GM04503 (cell line): ENCODE data around the gene PSMG4.
"Not testable (repeated sequence)": the region's sequence is repeated elsewhere in the genome, so short reads cannot be mapped to it uniquely, and the experiment has no call there.

ENCODE experiments used
- DNase-seq: peaks from one replicate; pipeline ENCODE4 v3.0.0-alpha.2; 2012; ENCODE audit warnings: low read depth

The PSMG4 gene

DNA sequence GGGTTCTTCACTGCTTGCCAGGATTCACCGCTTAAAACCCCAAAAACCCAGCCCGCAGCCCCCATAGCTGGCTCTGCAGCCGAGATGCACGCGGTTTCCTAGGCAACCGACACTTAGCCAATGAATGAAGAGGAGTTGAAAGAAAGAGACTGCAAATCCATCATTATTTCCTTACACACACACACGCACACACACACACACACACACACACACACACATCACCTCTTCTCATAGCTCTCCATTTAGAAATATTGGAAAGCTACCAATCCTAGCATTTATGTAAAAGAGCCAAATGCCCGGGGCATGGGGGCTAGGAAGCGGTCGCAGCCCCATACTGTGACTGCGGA, 27.9 kb upstream of the PSMG4 start:
- no peak for DNase-seq

DNA sequence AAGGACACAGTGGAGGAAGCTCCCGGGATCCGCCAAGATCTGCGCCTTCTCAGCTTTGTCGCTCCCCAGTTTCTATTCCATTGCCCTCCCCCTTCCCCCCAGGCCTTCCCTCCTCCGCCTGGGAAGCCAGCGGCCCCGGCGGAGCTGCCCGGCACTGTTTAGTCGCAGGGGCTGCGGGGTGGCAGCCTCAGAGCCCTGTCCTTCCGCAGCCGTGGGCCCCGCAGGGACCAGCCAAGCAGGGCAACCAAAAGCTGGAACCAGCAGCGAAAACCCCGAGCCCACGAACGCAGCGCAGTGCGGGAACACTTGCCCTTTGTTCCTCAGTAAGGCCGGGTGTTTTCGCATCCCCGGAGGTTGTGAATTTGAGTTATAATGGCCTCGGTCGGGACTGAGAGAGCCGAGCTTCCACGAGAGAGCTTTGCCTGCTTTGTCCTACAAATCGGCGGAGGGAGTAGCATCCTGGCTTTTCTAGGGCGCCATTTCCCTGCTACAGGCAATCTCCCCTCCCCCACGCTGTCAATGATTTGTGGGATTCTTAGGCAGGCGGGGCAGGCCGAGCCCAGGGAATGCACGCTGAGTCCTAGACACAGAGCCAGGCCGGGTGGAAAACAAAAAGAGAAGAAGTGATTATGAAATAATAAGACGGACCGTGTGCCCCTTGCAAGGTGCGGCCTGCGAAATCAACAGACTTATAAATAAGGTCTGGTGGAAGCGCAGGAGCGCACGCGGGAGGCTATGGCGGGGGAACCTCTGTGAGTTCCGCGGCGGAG, 27.3 kb upstream of the PSMG4 start:
- peak; percentile 34 for DNase-seq

DNA sequence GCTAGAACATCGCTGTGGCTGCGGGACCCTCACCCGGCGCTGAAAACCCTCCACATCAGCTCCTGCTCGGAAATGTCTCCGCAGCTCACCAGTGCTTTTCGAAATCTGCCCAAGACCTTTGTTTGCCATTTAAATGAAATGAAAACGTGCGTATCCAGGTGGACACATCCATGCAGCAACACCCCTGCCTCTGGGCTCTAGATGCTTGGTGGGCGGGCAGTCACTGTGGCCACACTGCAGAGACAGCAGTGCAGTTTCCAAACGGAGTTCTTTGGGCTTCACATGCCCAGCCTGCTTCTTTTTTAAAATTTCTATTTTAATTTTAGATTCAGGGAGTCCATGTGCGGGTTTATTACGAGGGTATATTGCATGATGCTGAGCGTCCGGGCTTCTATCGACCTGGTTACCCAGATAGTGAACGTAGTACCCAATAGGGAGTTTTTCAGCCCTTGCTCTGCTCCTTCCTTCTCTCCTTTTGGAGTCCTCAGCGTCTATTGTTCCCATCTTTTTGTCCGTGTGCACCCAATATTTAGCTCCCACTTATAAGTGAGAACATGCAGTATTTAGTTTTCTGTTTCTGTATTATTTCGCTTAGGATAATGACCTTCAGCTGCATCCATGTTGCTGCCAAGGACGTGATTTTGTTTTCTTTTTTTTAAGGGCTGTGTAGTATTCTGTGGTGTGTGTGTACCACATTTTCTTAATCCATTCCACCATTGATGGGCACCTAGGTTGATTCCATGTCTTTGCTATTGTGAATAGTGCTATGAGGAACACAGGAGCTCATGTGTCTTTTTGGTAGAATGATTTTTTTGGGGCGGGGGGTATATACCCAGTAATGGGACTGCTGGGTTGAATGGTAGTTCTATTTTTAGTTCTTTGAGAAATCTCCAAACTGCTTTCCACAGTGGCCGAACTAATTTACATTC, 26.5 kb upstream of the PSMG4 start:
- DNase-seq, result no peak

DNA sequence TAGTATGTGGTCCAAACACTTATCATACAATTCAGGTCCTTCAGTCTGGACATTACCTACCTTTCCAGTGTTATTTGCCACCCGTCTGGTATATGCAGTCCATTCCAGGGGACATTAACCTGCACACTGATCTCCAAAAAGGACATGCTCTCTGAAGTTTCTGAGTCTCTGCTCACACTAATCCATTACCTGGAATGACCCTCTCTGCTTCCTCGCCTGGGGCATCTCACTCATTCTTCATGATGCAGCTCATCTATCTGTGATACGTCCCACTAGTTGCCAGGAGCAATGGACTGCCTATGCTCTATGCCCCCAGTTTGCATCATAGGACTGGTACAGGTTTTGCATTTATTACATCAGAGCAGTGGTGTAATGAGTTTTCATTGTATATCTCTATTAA, 25.4 kb upstream of the PSMG4 start:
- DNase-seq, result no peak

DNA sequence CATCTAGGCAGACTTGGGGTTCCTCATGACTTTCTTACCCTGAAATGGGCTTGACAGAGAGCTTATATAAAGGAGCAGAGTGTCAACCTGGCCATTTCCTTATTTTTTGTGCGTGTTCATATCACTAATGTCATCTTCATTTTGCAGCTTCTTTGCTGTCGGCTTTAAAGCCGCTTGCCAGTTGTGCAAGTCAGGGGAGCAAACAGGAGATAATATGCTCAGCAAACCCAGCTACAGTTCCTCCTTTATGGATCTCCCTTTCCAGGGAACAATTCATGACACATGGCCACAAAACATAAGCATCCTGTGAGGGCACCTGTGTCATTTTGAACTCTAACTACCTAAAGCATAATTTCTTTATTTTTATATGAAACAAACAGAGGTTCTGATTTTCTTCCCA, 24.8 kb upstream of the PSMG4 start:
- DNase-seq, result no peak

DNA sequence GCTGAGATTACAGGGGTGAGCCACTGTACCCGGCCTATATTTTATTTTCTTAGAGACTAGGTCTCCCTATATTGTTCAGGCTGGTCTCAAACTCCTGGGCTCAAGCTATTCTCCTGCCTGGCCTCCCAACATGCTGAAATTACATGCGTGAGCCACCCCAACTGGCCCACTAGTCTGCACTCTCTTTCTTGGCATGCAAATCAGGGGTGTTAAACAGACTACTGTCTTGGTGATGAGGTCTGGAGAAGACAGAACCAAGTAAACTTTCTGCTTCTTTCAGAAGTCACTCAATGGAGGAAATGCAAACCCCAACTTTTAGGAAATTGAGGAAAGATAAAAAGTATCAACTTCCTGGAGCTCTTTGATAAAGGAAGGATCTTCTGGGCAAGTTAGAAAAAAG, 23.3 kb upstream of the PSMG4 start:
- DNase-seq, result no peak

DNA sequence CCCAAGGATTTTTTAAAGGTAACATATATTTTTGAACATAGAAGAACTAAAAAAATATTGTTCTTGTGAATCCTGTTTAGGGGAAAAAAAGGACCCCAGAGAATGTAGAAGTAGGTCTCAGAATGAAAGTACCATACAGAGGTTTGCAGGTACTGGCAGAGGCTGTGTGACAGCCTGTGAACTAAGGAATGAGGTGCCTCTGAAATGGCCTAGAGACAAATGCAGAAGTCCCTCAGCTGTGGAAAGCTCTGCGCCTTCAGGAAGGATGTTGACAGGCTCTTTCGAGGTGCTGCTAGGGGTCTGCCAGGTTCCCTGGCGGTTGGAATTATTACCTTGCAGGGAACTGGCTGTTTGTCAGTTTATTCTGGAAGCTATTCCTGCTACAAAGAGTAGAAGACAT, 22.7 kb upstream of the PSMG4 start:
- DNase-seq, result no peak

DNA sequence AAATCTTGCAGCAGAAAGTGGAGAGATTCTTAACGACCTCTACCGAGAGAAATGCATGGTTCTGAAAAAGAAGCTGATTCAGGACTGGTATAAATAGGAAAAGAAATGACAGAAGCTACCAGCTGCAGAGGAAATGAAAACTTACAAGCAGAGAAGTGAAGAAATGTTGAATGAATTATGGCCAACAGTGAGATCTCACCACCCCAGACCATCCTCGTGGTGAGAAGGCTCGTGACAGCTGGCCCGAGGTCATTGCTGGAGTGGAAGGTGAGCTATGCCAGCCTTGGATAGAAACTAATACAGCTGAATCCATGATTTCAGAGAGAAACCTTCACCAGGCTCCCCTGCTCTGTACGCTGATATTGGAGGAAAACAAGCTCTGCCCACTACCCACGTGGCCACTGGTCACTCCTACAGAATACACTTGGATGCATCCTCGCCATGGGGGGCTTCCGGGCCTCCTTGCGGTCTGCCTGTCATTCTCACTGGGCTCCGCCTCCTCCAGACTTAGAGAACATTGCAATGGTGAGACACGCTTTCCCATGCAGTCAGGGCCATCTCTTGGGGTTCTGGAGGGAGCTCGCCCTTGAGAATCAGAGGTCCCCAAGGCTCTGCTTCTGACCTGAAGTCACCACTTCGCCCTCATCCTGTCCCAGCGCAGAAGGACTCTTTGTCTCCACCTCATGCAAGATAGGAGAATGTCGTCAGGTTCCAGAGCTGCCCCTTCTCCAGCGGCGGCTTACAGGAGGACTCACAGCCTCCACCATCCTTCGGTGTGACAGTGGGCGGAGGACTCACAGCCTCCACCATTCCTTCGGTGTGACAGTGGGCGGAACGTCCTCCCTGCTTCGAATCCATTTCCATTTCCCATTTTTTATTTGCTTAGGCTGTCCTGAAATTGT, 20.7 kb upstream of the PSMG4 start:
- DNase-seq, result no peak

DNA sequence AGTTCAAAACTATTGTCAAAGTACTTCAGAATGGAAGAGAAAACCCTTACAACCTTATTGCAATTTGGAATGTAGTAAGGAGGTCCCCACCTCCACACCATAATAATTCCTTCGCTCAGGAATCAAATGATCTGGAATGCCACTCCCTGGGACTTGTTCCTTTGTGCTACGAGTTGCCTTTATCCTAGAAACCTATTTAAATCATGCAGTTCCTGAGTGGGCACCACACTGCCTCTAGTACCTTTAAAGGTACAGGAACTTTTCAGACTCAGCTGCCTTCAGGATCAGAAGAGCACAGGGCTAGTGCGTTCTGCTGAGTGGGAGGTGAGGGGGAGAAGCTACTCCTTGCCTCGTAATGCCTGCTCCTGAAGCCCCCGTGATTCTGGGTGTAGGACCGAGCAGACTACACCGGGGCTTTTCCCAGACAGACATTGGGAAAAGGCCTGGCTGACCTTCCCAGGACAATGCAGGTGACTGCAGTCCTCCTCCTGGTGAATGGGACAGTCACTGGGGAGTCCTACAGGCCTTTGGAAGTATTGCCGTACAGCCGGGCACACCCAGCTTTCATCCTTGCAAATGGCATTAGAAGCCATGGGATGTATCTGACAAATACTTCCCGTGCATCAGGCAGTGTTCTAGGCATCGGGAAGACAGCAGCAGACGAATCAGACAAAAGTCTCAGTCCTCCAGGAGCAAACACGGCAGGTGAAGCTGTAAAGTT, 19.5 kb upstream of the PSMG4 start:
- no peak for DNase-seq

DNA sequence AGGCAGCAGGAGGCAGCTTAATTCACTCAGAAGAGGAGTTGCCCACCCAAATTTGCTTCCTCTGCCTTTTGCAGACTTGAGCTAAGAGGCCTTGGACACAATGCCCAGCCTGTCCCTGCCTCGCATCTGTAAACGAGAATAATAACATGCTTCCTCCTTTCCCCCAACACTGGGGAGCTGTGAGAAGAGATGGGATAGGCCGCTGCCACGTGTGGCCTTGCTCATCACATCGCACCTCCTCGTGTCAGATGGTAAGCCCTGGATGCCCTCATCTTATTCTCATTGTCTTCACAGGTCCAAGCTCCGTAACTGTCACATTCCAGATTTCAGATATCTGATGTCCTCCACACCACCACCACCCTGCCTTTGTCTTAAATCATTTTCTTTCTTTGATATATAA, 18.2 kb upstream of the PSMG4 start:
- no peak for DNase-seq

DNA sequence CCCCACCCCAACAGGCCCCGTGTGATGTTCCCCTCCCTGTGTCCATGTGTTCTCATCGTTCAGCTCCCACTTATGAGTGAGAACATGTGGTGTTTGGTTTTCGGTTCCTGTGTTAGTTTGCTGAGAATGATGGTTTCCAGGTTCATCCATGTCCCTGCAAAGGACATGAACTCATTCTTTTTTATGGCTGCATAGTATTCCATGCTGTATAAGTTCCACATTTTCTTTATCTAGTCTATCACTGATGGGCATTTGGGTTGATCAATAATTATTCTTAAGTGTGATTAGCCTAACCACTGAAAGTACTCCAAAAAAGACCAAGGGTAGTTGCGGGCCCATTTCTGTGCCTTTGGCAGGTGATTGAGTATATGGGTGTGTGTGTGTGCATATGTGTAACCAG, 17.0 kb upstream of the PSMG4 start:
- not testable (repeated sequence) for DNase-seq

DNA sequence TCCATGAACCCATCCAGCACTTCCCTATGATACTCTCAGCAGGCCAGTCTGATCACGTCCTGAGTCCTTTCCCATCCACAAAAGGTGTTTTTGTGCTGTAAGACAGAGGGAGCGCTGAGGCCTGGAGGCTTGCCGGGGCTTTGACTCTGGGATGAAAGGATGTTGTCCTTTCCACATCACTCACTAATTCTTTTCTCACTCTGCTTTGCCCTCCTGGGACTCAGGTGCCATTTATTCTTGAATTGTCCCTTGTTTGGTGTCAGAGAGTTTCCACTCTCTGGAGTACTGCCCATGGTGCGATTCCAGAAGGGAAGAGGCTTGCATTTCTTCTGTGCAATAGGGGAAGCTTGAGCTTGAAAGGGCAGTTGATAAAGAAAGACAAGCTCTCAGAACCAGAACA, 16.0 kb upstream of the PSMG4 start:
- DNase-seq, result no peak

DNA sequence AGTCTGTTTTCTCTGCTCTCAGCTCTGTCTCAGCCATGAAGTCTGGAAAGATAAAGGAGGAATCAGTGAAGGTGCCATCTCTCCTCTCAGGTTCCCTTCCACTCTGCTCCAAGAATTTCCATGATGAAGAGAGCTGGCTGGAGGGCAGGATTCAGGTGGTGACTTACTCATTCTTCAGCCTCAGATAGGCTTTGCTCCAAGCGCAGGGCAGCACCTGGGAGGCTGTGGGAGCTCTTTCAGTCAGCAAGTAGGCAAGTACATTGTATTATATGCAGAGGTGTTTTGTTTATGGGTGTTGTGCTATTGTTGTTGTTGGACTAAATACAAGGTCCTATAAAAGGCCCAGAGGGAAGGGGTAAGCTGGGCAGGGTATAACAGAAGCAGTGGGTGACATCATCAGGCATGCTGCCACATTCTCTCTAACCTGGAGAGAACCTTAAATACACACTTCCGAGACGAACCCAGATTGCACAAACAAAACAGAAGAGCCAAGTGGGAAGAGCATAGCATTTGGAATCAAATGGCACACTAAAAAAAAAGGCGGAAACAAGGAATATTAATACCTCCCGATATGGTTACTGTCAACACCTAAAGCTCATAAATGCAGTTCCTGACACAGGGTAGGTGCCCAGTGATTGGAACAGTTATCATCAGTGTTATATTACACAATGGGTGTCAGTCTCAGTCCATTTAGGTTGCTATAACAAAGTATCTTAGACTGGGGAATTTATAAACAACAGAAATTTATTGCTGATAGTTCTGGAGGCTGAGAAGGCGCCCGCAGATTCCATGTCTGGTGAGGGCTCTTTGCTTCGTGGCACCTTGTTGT, 14.5 kb upstream of the PSMG4 start:
- no peak for DNase-seq

DNA sequence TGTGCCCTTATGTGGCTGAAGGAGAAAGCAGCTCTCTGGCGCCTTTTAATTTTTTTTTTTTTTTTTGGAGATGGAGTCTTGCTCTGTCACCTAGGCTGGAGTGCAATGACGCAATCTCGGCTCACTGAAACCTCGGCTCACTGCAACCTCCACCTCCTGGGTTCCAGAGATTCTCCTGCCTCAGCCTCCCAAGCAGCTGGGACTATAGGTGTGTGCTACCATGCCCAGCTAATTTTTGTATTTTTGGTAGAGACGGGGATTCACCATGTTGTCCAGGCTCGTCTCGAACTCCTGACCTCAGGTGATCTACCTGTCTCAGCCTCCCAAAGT, 13.9 kb upstream of the PSMG4 start:
- DNase-seq, result not testable (repeated sequence)

DNA sequence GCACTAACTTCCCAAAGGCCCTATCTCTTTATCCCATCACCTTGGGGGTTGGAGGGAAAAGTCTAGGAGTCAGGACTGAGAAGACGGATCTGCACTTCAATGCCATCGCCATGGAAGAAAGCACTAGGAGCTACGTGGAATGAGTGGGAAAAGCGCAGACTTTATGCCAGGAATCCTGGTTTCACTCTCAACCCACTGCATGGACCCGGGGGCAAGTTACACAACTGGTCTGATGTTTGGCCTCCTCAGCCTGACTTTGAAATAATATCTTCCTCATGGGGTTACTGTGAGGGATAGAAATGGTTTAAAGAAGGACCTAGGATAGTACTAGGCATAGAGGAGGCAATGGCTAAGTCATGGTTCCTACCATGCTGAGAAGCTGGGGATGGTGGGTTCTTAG, 13.5 kb upstream of the PSMG4 start:
- DNase-seq, result no peak

DNA sequence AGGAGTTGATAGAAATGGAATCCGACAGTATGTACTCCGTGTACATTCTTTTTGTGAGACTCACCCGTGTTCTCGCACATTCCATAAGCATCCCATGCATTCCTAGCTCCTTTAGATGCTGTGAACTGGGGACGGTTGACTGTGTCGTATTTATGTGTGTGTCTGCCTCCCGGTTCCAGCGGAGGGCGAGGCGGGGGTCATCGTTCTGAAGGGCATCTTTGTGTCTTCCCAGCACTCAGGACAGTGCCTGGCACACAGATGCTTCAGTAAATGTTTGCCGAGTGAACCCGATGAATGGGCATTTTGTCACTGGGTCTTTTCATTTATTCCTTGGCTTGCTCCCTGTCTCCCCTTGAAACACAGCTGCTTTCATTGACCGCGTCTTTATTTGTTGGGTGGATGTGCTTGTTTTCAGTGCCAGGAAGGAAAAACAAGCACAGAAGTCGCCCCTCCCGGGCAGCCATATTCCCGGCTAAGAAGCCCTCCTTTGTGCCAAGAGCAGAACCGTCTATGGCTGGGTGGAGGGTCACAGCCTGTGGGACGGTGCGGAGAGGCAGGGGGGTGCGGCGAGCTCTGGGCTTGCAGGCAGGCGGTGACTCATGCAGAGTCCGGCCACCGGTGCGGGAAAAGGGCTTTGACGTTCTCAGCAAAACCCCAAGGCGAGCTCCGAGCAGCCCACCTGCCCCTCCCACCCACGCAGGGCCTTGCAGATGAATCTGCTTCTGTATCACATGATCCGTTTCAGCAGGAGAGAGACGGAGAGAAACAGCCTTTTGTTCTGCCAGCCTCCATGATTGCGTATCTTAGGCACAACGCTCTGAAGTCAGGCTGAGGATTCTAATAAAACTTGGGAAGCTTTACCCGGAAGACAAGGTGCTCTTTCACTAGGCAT, 11.2 kb upstream of the PSMG4 start:
- no peak for DNase-seq

DNA sequence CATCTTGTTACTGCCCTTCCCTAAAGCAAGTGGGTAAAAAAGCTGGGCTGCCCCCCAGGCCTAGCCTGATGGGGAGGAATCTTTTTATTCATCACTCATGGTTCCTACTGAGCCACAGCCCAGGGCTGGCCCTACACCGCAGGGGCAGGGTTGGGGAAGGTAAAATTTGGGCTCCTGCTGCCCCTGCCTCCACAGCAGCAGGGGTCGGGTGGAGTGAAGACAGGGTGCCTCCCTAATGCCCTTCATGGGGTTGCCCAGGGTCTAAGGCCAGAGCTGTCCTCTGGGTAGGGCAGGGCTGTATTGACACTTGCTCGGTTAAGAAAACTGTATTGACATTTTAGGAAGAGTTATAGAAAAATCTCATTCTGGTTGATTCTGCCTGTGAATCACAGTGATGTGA, 8.9 kb upstream of the PSMG4 start:
- DNase-seq, result no peak

DNA sequence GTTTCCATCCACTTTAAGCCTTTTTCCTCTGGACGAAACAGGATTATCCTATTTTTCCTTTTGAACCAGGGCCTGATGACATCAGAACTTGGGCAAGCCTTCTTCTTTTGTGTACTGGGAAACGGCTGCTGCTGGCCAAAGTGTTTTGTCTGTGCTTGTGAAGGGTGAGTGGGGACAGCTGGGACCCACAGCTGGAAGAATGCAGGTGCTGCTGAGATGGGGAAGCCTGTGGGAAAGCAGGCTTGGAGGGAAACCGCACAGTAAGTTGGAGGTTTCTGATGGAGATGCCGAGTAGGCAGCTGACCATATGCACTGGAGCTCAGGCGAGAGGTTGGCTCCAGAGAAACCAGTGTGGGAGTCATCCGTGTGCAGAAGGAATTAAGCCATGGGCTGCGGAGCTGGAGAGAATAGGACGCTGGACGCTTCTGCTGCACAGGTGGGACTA, 8.5 kb upstream of the PSMG4 start:
- DNase-seq, result no peak

DNA sequence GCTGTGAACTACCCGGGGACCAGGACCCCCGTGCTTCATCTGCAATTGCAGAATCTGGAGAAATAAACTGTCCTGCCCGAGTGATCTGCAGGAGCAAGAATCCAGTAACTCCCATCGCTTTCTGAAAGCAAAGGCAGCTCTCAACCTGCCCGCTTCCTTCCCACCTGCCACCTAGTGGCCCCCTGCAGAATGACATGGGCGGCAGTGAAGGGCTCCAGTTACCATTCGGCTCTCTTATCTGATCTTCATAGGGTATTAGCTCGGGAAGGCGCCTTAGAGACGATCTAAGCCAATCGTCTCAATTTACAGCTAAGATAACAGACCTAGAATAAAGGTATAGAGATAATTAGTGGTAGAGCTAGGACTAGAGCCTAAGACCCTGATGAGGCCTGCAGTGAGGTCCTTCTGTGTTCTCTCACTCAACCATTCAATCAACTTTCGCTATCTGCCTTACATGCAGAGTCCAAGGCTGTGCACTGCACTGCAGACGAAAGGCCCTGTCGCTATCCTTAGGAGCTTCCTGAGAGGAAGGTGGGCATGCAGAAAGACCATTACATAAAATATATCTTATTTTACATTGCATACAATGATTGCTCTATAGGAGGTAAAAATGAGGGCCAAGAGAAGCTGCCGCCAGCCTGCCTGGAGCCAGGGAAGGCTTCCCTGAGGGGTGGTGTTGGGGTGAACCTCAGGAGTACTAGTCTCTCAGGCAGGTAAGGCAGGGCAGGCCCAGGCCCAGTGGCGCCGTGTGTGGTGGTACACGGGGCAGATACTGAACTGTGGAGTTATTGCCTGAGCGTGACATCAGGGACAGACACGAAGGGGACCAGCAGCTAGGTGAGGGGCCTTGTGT, 7.1 kb upstream of the PSMG4 start:
- no peak for DNase-seq
